Activated CD4-positive, alpha-beta T cell treated with anti-CD3 and anti-CD28 coated beads, Interleukin-2, amount 50 U/mL, for 24 hours (primary cell): ENCODE measurements around the gene CNTNAP2.

Source experiments
- DNase-seq, 2 donors: peaks; one replicate each; pipeline ENCODE4 v3.0.0-alpha.2; 2020; ENCODE audit warnings: low read depth in 1 of 2, low spot score in 1 of 2

Gene CNTNAP2

DNA sequence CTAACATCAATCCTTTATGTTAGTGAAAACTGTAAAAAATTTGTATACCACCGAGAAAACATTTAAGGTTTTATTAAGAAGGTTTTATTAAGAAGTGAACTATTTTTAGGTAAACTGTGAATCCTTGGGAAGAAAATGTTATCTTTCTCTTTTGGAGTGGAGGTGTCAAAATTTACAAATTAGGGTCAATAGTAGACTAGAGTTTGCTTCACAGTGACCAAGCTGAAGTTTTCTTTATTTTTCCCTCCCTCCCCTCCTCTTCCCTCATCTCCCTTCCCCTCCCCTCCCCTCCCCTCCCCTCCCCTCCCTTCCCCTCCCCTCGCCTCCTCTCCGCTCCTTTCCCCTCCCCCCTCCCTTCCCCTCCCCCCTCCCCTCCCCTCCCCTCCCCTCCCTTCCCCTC, 168.8 kb downstream of the CNTNAP2 start:
- DNase-seq, result no peak

DNA sequence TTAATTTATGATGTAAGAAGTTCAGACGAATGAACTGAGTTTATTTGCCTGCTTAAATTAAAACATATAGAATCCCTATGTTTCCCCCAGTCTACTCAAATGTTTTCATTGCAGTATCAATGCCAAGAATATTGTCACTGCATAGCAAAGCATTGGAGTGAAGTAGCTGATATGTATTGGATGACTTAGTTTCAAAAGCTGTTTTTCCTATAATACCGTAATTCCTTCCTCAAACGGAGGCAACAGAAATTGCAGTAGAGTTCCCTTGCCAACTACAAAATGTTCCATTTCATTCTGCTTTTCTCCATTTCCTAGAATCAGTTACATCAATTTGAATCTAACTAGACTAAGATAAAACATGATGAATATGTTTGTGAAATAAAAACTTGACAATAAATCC, 174.1 kb downstream of the CNTNAP2 start:
- no peak for DNase-seq

- no peak for DNase-seq
These were observed 175.3 kb downstream of the CNTNAP2 start for GRCh38 chr7:146291900-146292299.

DNA sequence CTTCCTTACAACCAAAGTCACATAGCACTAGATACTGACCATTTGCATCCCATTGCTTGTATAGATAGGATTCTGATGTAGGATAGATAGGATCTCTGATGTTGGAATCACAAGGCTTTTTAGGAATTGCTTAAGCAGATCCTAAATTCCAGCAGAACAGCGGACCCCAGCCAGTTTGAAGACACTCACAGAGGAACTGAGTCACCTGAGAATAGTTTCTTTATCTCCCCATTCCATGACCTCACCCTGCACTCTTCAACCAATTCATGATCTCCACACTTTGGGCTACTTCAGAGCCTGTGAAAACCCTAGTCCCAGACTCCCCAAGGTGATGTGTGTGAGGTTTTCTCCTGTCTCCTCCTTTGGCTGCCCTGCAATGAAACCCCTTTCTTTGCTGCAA, 179.4 kb downstream of the CNTNAP2 start:
- DNase-seq, result no peak

GRCh38 chr7:146314962-146315361, 198.4 kb downstream of the CNTNAP2 start:
- no peak for DNase-seq

DNA sequence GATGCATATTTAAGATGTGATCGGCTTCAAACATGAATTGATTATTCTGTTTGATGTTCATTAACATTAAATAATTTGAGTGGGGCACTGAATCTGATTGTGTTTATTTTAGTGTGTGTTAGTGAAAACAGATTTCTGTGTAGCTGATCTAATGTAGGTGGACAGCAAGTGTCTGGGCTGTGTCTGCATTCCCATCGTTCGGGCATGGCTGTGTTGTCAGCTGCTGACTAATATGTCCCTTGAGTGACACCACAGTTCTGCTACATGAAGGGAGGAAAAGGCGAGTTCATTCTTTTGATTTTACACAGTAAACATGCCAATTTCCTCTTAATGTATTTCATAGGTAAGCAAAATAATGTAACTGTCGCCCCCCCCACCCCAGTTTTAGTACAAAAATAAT, 203.0 kb downstream of the CNTNAP2 start:
- no peak for DNase-seq

DNA sequence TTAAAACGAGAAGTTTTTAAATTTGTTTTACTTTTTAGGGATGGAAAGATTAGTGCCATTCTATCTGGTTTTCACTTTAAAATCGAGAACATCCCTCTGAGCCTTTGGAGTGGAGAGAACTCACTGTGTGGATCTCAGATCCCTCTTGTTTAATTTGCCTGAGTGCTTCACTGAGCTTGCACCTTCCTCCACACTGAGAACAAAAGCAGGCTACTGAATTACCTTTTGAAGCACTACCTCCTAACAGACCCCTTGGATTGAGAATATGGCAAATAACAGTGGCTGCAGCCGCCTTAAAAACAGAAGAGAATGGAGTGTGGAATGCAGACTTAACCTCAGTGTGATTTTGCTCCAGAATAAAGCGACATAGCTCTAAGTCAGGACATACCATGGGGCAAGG, 204.7 kb downstream of the CNTNAP2 start:
- no peak for DNase-seq

- no peak for DNase-seq
These were observed 214.8 kb downstream of the CNTNAP2 start for GRCh38 chr7:146331369-146331768.

DNA sequence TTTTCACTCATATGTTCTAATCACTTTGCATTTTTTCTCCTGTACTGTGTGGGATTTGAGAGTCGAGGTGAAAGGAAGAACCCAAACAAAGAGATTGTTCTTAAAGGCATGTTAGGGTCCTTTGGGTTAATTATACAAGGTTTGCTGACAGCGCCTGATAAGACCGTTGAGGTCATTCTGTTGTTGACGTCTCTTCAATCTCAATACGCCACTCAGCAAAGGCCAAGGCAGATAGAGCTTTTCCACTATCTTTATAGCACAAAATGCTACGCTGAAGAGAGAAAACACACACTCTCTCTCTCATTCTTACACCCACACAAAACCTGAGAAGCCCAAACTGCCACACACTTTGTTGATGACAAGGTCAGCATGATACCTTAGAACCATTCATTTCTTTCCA, 228.7 kb downstream of the CNTNAP2 start:
- no peak for DNase-seq

- DNase-seq, result no peak
These were observed 229.5 kb downstream of the CNTNAP2 start for GRCh38 chr7:146346096-146346495.

GRCh38 chr7:146355216-146355615, 238.6 kb downstream of the CNTNAP2 start:
- DNase-seq, result no peak

DNA sequence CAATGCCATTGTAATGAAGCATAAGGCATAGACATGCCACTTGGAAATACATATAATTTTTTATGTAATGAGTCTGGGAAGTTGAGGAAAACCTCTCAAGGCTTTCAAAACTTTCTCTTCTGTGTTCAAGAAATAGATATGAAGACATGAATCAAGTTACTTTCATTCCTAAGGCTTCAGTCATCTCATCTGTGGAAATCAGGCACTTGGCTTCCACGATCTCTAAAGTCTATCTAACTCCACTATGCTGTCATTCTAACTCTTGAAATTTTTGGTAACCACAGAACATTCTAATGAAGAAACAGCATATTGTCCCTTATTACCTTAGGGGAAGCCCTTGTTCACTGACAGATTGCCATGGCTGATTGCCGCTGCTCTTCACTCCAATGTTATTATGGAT, 242.6 kb downstream of the CNTNAP2 start:
- no peak for DNase-seq

GRCh38 chr7:146366938-146367337, 250.3 kb downstream of the CNTNAP2 start:
- DNase-seq, result no peak

DNA sequence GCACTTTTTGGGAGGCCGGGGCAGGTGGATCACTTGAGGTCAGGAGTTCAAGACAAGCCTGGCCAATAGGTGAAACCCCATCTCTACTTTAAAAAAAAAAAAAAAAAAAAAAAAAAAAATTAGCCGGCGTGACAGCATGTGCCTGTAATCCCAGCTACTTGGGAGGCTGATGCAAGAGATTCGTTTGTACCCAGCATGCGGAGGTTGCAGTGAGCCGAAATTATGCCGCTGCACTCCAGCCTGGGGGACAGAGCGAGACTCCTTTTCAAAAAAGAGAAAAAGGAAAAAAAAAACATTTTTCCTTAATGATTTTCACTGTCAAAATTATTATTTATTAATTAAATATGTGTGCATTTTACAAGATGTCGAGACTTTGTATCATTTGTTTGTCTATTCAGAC, 253.6 kb downstream of the CNTNAP2 start:
- DNase-seq, result no peak

DNA sequence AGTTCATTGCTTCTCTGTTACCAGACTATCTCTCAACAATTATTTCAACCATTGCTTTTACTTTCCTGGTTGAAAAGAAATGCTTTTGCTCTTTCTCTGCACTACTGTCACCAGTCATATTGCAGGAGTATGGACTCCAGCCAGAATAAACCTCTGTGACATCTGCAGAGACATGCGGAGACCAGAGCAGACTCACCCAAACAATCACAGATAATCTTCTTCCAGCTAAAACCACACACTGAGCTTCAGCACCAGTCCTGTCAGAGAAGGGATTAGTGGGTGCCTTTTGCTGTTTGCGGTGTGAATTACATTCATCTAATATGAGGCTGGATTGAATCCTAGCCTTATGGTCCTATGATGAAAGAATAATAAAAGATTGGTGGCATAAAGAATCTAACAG, 258.6 kb downstream of the CNTNAP2 start:
- no peak for DNase-seq

- DNase-seq, result no peak
These were observed 261.6 kb downstream of the CNTNAP2 start for GRCh38 chr7:146378196-146378595.

GRCh38 chr7:146387140-146387539, 270.5 kb downstream of the CNTNAP2 start:
- no peak for DNase-seq

DNA sequence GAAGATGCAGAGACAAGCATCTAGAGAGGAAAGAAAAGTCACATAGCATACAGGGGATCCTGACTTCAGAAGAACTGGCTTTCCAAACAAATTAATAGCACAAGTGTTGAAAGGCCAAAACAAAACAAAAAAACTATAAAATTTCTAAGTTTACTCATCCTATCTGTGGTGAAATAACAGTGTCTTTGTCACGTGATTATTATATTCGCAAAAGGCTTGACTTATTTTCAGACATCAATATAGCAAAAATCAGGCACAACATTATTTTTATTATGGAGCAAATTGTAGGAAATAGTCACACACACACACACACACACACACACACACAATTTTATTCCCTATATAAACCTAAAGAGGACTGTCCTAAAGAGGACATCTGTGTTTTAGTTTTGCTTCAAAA, 272.3 kb downstream of the CNTNAP2 start:
- DNase-seq, result no peak

GRCh38 chr7:146393346-146393745, 276.7 kb downstream of the CNTNAP2 start:
- no peak for DNase-seq

DNA sequence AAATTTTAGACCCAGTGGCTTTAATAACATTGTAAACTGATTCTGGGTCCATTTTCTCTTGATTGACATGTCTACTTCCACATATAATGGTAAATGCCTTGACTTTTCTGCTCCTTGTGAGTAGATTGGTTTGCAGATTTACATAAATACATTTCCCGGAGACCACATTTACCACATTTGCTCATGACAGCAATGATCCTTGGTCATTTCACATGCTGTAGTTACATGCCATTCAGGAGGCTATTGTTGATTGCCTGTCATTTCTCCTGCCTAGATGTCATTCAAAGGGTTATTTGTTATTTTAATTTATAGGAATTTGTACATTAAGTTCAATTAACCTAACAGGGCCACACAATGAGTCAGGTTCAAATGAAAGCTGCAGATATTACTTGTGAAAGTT, 280.5 kb downstream of the CNTNAP2 start:
- DNase-seq, result no peak

- no peak for DNase-seq
These were observed 285.3 kb downstream of the CNTNAP2 start for GRCh38 chr7:146401939-146402338.

DNA sequence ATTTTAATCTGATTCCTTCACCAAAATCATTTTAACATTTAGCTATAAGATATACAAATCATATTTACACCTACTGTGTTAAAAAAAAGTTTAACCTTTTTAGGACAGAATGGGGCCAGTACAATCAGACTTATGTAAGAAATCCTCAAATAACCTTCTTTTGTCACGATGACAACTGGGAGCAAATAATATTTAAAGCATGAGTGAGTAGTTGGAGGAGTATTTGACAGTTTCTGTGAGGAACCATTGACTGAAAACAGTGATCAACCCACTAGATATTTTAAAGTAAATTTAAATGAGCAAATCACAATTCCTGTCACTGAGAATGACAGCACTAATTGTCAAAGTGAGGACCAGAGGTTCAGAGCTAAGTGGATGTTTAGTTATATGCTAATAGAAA, 289.1 kb downstream of the CNTNAP2 start:
- no peak for DNase-seq

DNA sequence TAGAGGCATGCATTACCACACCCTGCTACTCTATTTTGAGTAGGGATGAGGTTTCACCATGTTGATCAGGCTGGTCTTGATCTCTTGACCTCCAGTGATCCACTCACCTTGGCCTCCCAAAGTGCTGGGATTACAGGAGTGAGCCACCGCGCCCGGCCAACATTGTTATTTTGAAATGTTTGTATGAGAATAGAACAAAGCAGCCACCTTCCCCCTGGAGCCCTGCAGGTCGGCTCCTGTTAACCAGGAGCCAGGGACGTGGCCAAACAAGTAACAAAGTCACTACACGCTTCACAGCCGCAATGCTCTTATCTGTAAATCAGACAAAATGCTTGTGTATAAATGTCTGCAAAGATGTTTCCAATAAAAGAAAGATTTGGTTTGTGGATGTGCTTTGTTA, 295.4 kb downstream of the CNTNAP2 start:
- no peak for DNase-seq

DNA sequence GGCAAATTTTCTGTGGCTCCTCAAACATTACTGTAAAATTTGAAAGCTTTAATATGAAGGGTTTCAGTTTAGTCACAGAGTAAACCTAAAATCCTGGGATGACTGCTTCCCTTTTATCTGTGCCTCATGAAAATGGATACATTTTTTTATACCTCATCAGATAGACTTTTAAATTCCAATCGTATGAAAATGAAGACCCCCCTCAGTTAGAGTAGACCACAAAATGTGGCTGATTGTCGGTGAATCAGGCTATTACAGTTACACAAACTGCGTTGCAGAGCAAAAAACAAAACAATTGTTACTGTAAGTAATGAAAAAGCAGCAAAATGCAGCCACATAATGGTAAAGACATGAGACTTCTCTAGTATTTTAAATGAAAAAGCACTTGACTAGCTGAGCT, 296.2 kb downstream of the CNTNAP2 start:
- DNase-seq, result no peak
